HL-60 (cell line): ENCODE measurements around the gene DYNLL1.

Experiments
- GABPA ChIP-seq: IDR thresholded peaks from 2 replicates; pipeline ENCODE4 v1.6.1; 2012; ENCODE audit warnings: low read depth
- POLR2AphosphoS5 ChIP-seq: IDR thresholded peaks from 2 replicates; pipeline ENCODE4 v1.6.1; 2012; ENCODE audit warnings: low read depth
- SPI1 ChIP-seq: IDR thresholded peaks from 2 replicates; pipeline ENCODE4 v1.6.1; 2012; ENCODE audit warnings: low read depth, mild to moderate bottlenecking, borderline replicate concordance
- TF ChIP-seq, protein P1 (sequence below): IDR thresholded peaks from one replicate; pipeline ENCODE4 v1.5.1; 2011; ENCODE audit warnings: low read length, control low read depth, inconsistent platforms; ENCODE audit not compliant: insufficient read depth
- TF ChIP-seq, protein P2 (sequence below): IDR thresholded peaks from 2 replicates; pipeline ENCODE4 v1.6.1; 2012; ENCODE audit warnings: low read depth; ENCODE audit not compliant: insufficient replicate concordance

DNA sequence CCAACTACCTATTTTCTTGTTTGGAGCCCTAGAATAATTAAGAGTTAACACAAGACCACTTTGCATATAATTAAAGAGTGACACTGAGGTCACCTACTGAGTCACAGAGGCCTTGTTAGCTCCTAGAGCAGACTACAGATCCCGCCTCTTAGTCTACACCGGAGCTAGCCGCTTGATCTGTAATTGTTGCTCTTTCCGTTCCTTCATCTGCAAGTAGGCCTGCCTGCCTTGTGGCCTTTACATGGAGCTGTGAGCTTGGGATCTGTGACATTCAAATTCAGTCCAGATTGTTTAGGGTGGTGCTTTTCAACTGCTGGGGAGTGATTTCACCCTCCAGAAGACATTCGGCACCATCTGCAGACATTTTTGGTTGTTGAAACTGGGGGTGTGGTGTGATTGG is 5.6 kb upstream of the DYNLL1 start:
- TF ChIP-seq POLR2AphosphoS5 (no peak), GABPA (no peak), SPI1 (no peak)
- TF ChIP-seq, protein P1, sequence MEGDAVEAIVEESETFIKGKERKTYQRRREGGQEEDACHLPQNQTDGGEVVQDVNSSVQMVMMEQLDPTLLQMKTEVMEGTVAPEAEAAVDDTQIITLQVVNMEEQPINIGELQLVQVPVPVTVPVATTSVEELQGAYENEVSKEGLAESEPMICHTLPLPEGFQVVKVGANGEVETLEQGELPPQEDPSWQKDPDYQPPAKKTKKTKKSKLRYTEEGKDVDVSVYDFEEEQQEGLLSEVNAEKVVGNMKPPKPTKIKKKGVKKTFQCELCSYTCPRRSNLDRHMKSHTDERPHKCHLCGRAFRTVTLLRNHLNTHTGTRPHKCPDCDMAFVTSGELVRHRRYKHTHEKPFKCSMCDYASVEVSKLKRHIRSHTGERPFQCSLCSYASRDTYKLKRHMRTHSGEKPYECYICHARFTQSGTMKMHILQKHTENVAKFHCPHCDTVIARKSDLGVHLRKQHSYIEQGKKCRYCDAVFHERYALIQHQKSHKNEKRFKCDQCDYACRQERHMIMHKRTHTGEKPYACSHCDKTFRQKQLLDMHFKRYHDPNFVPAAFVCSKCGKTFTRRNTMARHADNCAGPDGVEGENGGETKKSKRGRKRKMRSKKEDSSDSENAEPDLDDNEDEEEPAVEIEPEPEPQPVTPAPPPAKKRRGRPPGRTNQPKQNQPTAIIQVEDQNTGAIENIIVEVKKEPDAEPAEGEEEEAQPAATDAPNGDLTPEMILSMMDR = no peak
- TF ChIP-seq, protein P2, sequence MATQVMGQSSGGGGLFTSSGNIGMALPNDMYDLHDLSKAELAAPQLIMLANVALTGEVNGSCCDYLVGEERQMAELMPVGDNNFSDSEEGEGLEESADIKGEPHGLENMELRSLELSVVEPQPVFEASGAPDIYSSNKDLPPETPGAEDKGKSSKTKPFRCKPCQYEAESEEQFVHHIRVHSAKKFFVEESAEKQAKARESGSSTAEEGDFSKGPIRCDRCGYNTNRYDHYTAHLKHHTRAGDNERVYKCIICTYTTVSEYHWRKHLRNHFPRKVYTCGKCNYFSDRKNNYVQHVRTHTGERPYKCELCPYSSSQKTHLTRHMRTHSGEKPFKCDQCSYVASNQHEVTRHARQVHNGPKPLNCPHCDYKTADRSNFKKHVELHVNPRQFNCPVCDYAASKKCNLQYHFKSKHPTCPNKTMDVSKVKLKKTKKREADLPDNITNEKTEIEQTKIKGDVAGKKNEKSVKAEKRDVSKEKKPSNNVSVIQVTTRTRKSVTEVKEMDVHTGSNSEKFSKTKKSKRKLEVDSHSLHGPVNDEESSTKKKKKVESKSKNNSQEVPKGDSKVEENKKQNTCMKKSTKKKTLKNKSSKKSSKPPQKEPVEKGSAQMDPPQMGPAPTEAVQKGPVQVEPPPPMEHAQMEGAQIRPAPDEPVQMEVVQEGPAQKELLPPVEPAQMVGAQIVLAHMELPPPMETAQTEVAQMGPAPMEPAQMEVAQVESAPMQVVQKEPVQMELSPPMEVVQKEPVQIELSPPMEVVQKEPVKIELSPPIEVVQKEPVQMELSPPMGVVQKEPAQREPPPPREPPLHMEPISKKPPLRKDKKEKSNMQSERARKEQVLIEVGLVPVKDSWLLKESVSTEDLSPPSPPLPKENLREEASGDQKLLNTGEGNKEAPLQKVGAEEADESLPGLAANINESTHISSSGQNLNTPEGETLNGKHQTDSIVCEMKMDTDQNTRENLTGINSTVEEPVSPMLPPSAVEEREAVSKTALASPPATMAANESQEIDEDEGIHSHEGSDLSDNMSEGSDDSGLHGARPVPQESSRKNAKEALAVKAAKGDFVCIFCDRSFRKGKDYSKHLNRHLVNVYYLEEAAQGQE = no peak
